GM12878 (cell line): ENCODE measurements around the gene LDB2. TPM values are rescaled to one million over a fixed set of nuclear protein-coding genes. Genes with fewer than 3 reads are reported as not detected.

Experiments
- ATAC-seq: fragments of 200-7000 bp; cut with Tn5 transposase; 3 replicates; pipeline ENCODE4 v1.9.1; 2020; ENCODE audit warnings: mild to moderate bottlenecking, moderate library complexity
- BruUV-seq: library from RNA; stranded (reverse); fragments of 400-500 nt; replicated peaks from 2 replicates; lab custom pipeline; 2021; lab: Mats Ljungman, UMichigan
- CTCF ChIA-PET: fragments of 300-600 bp; sonication (Branson Sonifier 250); formaldehyde crosslinking; extraction: SDS; loops from one replicate; lab custom pipeline; 2021; ENCODE audit warnings: inconsistent platforms; lab: Yijun Ruan, JAX
- POLR2A ChIA-PET: fragments of 350-600 bp; formaldehyde crosslinking; extraction: SDS; loops from one replicate; lab custom pipeline; 2021; ENCODE audit warnings: inconsistent platforms; lab: Charles Lee
- RAD21 ChIA-PET: fragments of 300-600 bp; sonication (Branson Sonifier 250); formaldehyde crosslinking; loops from one replicate; lab custom pipeline; 2023; ENCODE audit warnings: antibody characterized with exemption; ENCODE audit not compliant: unreplicated experiment; lab: Charles Lee
- SMC1A ChIA-PET: fragments of 300-600 bp; sonication (Branson Sonifier 250); formaldehyde crosslinking; loops from one replicate; lab custom pipeline; 2023; ENCODE audit not compliant: unreplicated experiment, uncharacterized antibody; lab: Charles Lee
- DNase-seq: peaks from one replicate; pipeline ENCODE4 v3.0.0-alpha.2; 2011; ENCODE audit warnings: low read depth, low spot score
- FAIRE-seq: peaks from 3 replicates; lab custom pipeline; 2011; peaks lifted over from hg19 to GRCh38; lab: Jason Lieb, UNC
- H2AFZ ChIP-seq: 2 replicates; pipeline ENCODE4 v1.6.0; 2011; ENCODE audit warnings: low read depth, low read length, control low read depth; ENCODE audit not compliant: control insufficient read depth
- H3K27ac ChIP-seq: 2 replicates; pipeline ENCODE4 v1.5.1; 2011; ENCODE audit warnings: control low read depth; ENCODE audit not compliant: control insufficient read depth, insufficient read depth
- H3K27me3 ChIP-seq, 2 experiments: replicated peaks in 1 of 2; 2 replicates each; pipeline versions ENCODE4 v1.6.0 to v1.6.1; 2011; ENCODE audit warnings: low read length in 1 of 2; ENCODE audit not compliant: control insufficient read depth in 2 of 2, insufficient read depth in 2 of 2
- H3K36me3 ChIP-seq, 2 experiments: 2 replicates each; pipeline ENCODE4 v1.5.1; 2011; ENCODE audit warnings: low read length in 1 of 2; ENCODE audit not compliant: control insufficient read depth in 2 of 2, insufficient read depth in 2 of 2
- H3K4me1 ChIP-seq: 2 replicates; pipeline ENCODE4 v1.6.1; 2011; ENCODE audit warnings: mild to moderate bottlenecking, low read length, moderate library complexity, mixed read lengths; ENCODE audit not compliant: control insufficient read depth, insufficient read depth
- H3K4me2 ChIP-seq: 2 replicates; pipeline ENCODE4 v1.6.0; 2011; ENCODE audit warnings: control low read depth; ENCODE audit not compliant: control insufficient read depth, insufficient read depth
- H3K4me3 ChIP-seq: fragments of 200-600 bp; sonication (generic); 2 replicates; pipeline ENCODE4 v1.5.1; 2016
- H3K79me2 ChIP-seq: 2 replicates; pipeline ENCODE4 v1.6.0; 2011; ENCODE audit warnings: low read length; ENCODE audit not compliant: control insufficient read depth, insufficient read depth
- H3K9ac ChIP-seq: 2 replicates; pipeline ENCODE4 v1.8.0; 2011; ENCODE audit warnings: low read length, control low read depth, mixed read lengths; ENCODE audit not compliant: control insufficient read depth, insufficient read depth
- H3K9me3 ChIP-seq: replicated peaks from 3 replicates; pipeline ENCODE4 v1.5.1; 2011; ENCODE audit warnings: mild to moderate bottlenecking, low read length; ENCODE audit not compliant: control insufficient read depth, insufficient read depth
- H4K20me1 ChIP-seq: 2 replicates; pipeline ENCODE4 v1.6.0; 2011; ENCODE audit not compliant: control insufficient read depth, insufficient read depth
- E2F8 ChIP-seq: fragments of 450-650 bp; IDR thresholded peaks from 2 replicates; pipeline ENCODE4 v1.6.1; 2018; ENCODE audit warnings: mild to moderate bottlenecking, low read depth, moderate library complexity; ENCODE audit not compliant: partially characterized antibody
- JUNB ChIP-seq: IDR thresholded peaks from 2 replicates; pipeline ENCODE4 v1.6.1; 2016; ENCODE audit warnings: antibody characterized with exemption, mild to moderate bottlenecking
- NR2F1 ChIP-seq: fragments of 450-650 bp; conservative IDR thresholded peaks from 2 replicates; pipeline ENCODE4 v1.6.1; 2017; ENCODE audit warnings: mild to moderate bottlenecking
- RAD21 ChIP-seq: IDR thresholded peaks from 2 replicates; pipeline ENCODE4 v1.6.1; 2011; ENCODE audit warnings: mild to moderate bottlenecking, low read depth, low read length, moderate library complexity; ENCODE audit not compliant: insufficient read depth
- TBL1XR1 ChIP-seq: IDR thresholded peaks from 2 replicates; pipeline ENCODE4 v1.6.1; 2012; ENCODE audit warnings: low read depth, low read length, improper control_type of control experiment
- WGBS: methylation state at CpG from one replicate; pipeline ENCODE4 v1.1.6; 2016; ENCODE audit warnings: low lambda C conversion rate; ENCODE audit not compliant: insufficient replicate concordance, insufficient coverage; ENCODE audit errors: missing lambda C conversion rate; 5-methylcytosine and 5-hydroxymethylcytosine counted together
- in situ Hi-C: fragments of 300-500 bp; cut with MboI; formaldehyde crosslinking; loops from 9 replicates; pipeline ENCODE4 v1.14.3; 2018; ENCODE audit warnings: mixed read lengths
- intact Hi-C: fragments of 100-400 bp; cut with micrococcal nuclease; formaldehyde crosslinking; loops from one replicate; pipeline ENCODE4 v1.14.2; 2022; ENCODE audit not compliant: unreplicated experiment
- polyA plus RNA-seq, 11 experiments: library from polyadenylated mRNA; depleted of rRNA in 4 of 11; unstranded in 6 of 11; stranded (reverse) in 5 of 11; fragments of >200 nt; fragmentation: Nextera tagmentation in 4 of 11; fragmentation: Illumina TruSeq in 1 of 11; extraction: Ambion mirVana in 4 of 11; extraction: Trizol in 1 of 11; gene quantifications; 1 replicate in 1 of 11; 2 replicates in 10 of 11; pipeline versions ENCODE4 v1.2.1 to v1.2.3, GENCODE V29; 2011 to 2016; ENCODE audit warnings: inconsistent platforms in 2 of 11, missing spikeins in 2 of 11, low read depth in 1 of 11
- total RNA-seq, 4 experiments: library from RNA; depleted of rRNA in 3 of 4; stranded (reverse); fragments of >200 nt in 3 of 4; fragmentation: Illumina TruSeq in 1 of 4; extraction: Trizol in 1 of 4; gene quantifications; 2 replicates each; pipeline versions ENCODE4 v1.2.1 to v1.2.3, GENCODE V29; 2013 to 2021
- TF ChIP-seq, protein P1 (sequence below): IDR thresholded peaks from 2 replicates; pipeline ENCODE4 v1.6.1; 2011; ENCODE audit warnings: borderline replicate concordance, low read depth, mild to moderate bottlenecking, moderate library complexity, low read length; ENCODE audit not compliant: insufficient read depth, poor library complexity, severe bottlenecking

Gene LDB2
- total and polyA plus RNA-seq, 10 of the 15 experiments (the other 5 are each of a cell fraction or from before 2014, with no cell fraction given): 0.15 TPM; not detected in 9

GRCh38 chr4:16663732-16664131, 234.7 kb downstream of the LDB2 start (continued):
- no peak for TF ChIP-seq JUNB

DNA sequence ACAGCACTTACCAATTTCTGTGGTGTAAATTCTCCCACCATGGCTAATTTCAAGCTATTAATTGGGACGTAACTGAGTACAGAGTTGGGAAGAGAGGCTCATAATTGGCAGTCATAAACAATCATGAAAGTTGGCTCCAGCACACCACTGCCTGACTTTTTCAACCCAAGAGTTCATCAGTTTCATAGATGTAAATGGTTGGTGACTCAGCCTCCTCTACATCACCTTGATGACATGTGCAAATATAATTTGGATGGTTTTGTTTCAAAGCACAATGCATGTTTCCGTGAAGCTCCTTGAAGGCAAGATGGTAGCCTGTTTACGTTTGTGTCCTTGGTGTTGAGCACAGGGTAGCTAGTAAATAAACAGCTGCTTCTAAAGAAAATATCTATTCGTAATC, 235.1 kb downstream of the LDB2 start:
- BruUV-seq: no TSS peak
- POLR2A ChIA-PET: no interaction called here
- no peaks in the 10 kb centered on the region for H3K79me2 ChIP-seq
- TF ChIP-seq TBL1XR1: no peak
- TF ChIP-seq RAD21: no peak
- TF ChIP-seq E2F8: no peak
- TF ChIP-seq, protein P1, sequence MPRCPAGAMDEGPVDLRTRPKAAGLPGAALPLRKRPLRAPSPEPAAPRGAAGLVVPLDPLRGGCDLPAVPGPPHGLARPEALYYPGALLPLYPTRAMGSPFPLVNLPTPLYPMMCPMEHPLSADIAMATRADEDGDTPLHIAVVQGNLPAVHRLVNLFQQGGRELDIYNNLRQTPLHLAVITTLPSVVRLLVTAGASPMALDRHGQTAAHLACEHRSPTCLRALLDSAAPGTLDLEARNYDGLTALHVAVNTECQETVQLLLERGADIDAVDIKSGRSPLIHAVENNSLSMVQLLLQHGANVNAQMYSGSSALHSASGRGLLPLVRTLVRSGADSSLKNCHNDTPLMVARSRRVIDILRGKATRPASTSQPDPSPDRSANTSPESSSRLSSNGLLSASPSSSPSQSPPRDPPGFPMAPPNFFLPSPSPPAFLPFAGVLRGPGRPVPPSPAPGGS: no peak
- TF ChIP-seq NR2F1: no peak
- TF ChIP-seq, all 136 proteins: peak for 0
- H3K9ac ChIP-seq: no peak overlapping the region
- 6% methylated on average over 4 of the region's 4 CpGs for WGBS
- no peaks in the 10 kb centered on the region for H4K20me1 ChIP-seq
- no peaks in the 10 kb centered on the region for H3K9me3 ChIP-seq
- H3K27ac ChIP-seq: no peak overlapping the region
- no peaks in the 10 kb centered on the region for H3K27me3 ChIP-seq
- no peak overlapping the region for H3K4me2 ChIP-seq
- ChIA-PET CTCF (no interaction called here), SMC1A (no interaction called here), RAD21 (no interaction called here)
- FAIRE-seq (no peak), ATAC-seq (no peak), DNase-seq (no peak)
- no peak overlapping the region for H2AFZ ChIP-seq
- in situ Hi-C loops (no loop called here), intact Hi-C loops (no loop called here)
- no peaks in the 10 kb centered on the region for H3K36me3 ChIP-seq
- H3K4me3 ChIP-seq: no peak overlapping the region
- no peaks in the 10 kb centered on the region for H3K4me1 ChIP-seq
